HepG2 (cell line): ENCODE measurements around the gene KRT40.

ENCODE experiments used
- POLR2A ChIP-seq, 2 experiments: IDR thresholded peaks; 2 replicates each; pipeline ENCODE4 v1.6.1; 2011; ENCODE audit warnings: low read depth in 2 of 2, low read length in 2 of 2, mild to moderate bottlenecking in 1 of 2, moderate library complexity in 1 of 2; ENCODE audit not compliant: insufficient read depth in 1 of 2
- ZNF253 ChIP-seq: sonication (generic); formaldehyde crosslinking; IDR thresholded peaks from 2 replicates; pipeline ENCODE4 v1.8.0; 2022; ENCODE audit warnings: mild to moderate bottlenecking, missing genetic modification reagents, borderline replicate concordance
- ZNF282 ChIP-seq: fragments of 450-650 bp; IDR thresholded peaks from 2 replicates; pipeline ENCODE4 v1.6.1; 2018; ENCODE audit not compliant: partially characterized antibody

DNA sequence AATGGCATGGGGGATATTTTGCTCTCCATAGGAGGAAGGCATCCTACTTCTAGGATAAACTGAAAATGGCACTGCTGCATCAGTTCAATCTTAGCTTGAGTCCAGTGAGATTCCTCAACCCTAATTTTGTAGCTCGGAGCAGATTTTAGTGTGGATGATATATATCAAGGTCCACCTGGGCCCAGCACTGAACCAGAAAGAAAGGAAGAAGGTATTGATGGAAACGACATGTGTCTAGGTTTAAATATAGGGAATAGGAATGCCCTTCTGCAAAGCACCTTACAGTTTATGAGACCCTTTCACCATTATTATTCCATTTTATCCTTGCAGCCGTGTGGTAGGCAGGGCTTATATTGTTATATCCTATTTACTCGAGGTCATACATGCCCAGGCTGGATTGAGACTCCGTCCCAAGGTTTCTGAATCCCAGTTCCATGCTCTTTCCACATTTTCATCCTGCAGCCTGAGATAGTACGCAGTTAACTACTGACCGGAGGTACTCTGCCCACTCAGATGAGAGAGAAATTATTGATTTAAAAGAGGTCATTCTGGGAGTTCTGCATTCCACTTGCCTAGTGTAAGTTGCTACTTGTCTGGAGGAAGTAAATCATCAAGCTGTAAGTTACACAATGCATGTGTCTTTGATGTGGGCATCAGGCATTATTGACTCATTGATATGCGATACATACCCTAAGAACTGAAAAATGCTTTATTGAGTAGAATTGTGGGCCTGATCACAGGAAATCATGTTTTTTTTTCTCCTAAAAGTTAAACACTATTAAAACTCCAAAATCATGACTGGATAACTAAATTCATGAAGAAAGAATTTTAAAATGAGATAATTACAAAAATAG, 27.5 kb downstream of the KRT40 start:
- TF ChIP-seq ZNF282 (no peak), ZNF253 (CRISPR knock-in tag) (no peak), POLR2A (IDR thresholded peaks at IDR 0.05; ENCODE audit: insufficient read depth in 1 of 2, low read depth in 2 of 2, low read length in 2 of 2) (peak in 1 of 2 experiments; percentile 48; a peak in 1 of 4 replicates)
